ENCODE data around the gene YAE1. TPM values are rescaled to one million over a fixed set of nuclear protein-coding genes. Genes with fewer than 3 reads are reported as not detected.

YAE1 gene
- total and polyA plus RNA-seq, 5 donors from 2014 or later, result 3.7 to 23.3 (median 18.0) TPM

DNA sequence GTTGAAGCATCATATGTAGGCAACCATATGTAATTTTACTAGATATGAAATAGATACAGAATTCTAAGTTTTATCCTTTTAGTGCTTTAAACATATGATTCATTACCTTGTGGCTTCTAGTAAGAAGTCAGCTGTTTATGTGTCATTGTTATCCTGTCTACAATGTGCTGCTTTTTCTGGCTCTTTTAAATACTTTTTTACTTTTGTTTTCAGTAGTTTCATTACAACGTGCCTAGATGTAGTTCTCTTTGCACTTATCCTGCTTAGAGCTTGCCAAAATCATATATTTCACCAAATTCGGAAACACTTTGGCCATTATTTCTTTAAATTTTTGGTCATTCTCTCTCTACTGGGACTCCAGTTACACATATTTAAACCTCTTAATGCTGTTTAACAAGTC is 26.4 kb downstream of the YAE1 start:
- H3K9me3 ChIP-seq (ENCODE audit: control insufficient read depth in 2 of 2, low read length in 2 of 2), result no peaks in the 10 kb centered on the region
- H3K9me3 Mint-ChIP-seq, result no peaks in the 10 kb centered on the region
- H3K36me3 Mint-ChIP-seq, result no peaks in the 10 kb centered on the region
- no peaks in the 10 kb centered on the region for H3K36me3 ChIP-seq (ENCODE audit: control insufficient read depth, insufficient read depth, low read length)
- ATAC-seq (ENCODE audit: low read depth in 2 of 2) (peak; percentile 72 to 79), DNase-seq (peak in 1 of 3 donors; percentile 53)
- H3K4me1 Mint-ChIP-seq, result peaks cover 6 to 27% (median 23%) of the 10 kb centered on the region in 4 donors
- H3K27ac ChIP-seq (ENCODE audit: insufficient read depth, low read length, poor library complexity, severe bottlenecking), result no peak overlapping the region
- no peak overlapping the region for H3K4me3 ChIP-seq (ENCODE audit: low read depth, low read length)
- peaks cover 20% of the 10 kb centered on the region for H3K4me1 ChIP-seq (ENCODE audit: control insufficient read depth, insufficient read depth, low read length, poor library complexity, severe bottlenecking)
- peaks cover 7% of the 10 kb centered on the region for H3K27me3 Mint-ChIP-seq
- H3K4me3 Mint-ChIP-seq, result no peak overlapping the region
- H3K27ac Mint-ChIP-seq, result peak overlapping the region in 2 of 3 donors; percentile 60 to 93
- H3K27me3 ChIP-seq (ENCODE audit: control insufficient read depth, insufficient read depth, low read length), result no peaks in the 10 kb centered on the region

DNA sequence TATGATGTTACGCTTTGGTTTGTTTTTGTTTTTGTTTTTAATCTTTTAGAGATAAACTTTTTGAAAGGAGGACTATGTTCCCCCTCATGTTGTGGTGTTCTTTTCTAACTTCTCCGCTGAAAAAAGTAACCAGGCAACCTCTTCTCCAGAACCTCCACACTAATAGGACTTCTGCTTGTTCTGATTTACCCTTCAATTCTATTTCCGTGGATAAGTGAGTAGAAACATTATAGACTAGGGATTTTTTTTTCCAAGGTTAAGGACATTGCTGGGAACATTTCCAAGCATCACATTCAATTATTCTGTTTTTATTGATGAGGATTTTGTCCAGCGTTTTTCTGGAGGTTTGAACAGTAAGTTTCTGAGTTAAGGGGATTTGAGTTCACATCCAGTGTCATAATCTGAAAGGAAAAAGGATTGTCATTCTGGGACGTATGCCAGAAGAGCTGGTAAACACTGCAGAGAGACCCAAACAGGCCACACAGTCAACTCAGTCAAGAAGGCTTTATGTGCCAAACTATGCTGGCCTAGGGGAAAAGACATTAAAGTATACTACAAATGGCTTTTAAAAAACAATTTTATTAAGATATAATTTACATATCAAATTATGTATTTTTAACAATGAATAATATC is 28.9 kb downstream of the YAE1 start:
- H3K36me3 Mint-ChIP-seq, result no peaks in the 10 kb centered on the region
- Histone ChIP-seq H3K4me1 (ENCODE audit: control insufficient read depth, insufficient read depth, low read length, poor library complexity, severe bottlenecking) (peaks cover under 1% of the 10 kb centered on the region), H3K9me3 (ENCODE audit: control insufficient read depth in 2 of 2, low read length in 2 of 2) (no peaks in the 10 kb centered on the region), H3K4me3 (ENCODE audit: low read depth, low read length) (no peak overlapping the region), H3K27ac (ENCODE audit: insufficient read depth, low read length, poor library complexity, severe bottlenecking) (no peak overlapping the region), H3K27me3 (ENCODE audit: control insufficient read depth, insufficient read depth, low read length) (no peaks in the 10 kb centered on the region), H3K36me3 (ENCODE audit: control insufficient read depth, insufficient read depth, low read length) (no peaks in the 10 kb centered on the region)
- no peak overlapping the region for H3K4me3 Mint-ChIP-seq
- ATAC-seq (ENCODE audit: low read depth in 2 of 2), result no peak
- H3K9me3 Mint-ChIP-seq, result no peaks in the 10 kb centered on the region
- DNase-seq, result no peak
- peaks cover 0 to 19% (median 11%) of the 10 kb centered on the region in 4 donors for H3K4me1 Mint-ChIP-seq
- peaks cover 7% of the 10 kb centered on the region for H3K27me3 Mint-ChIP-seq
- no peak overlapping the region for H3K27ac Mint-ChIP-seq

DNA sequence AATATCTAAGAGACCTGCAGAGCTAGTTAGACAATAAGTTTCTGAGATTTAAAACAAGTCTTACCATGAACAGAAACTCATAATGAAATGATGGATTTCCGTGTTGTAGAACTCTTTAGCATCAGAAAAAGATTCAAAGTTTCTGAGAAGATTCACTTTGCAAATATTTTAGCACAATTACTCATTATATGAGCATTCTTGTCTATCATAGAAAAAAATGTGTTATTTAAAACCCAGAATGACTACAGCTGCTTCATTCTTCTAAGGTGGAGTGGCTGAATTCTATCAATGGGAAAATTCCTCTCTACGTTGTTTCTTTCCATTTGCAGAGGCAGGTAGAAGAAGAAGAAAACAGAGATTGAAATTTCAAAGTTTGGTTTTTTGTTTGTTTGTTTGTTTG is 36.1 kb downstream of the YAE1 start:
- no peaks in the 10 kb centered on the region for H3K36me3 Mint-ChIP-seq
- peaks cover 19 to 37% (median 28%) of the 10 kb centered on the region in 4 donors for H3K4me1 Mint-ChIP-seq
- H3K4me1 ChIP-seq (ENCODE audit: control insufficient read depth, insufficient read depth, low read length, poor library complexity, severe bottlenecking), result peaks cover 6% of the 10 kb centered on the region
- no peak overlapping the region for H3K27ac ChIP-seq (ENCODE audit: insufficient read depth, low read length, poor library complexity, severe bottlenecking)
- no peaks in the 10 kb centered on the region for H3K27me3 ChIP-seq (ENCODE audit: control insufficient read depth, insufficient read depth, low read length)
- H3K4me3 ChIP-seq (ENCODE audit: low read depth, low read length), result no peak overlapping the region
- H3K9me3 Mint-ChIP-seq, result peaks cover 0 to 5% (median 4%) of the 10 kb centered on the region in 7 donors
- no peaks in the 10 kb centered on the region for H3K36me3 ChIP-seq (ENCODE audit: control insufficient read depth, insufficient read depth, low read length)
- H3K9me3 ChIP-seq (ENCODE audit: control insufficient read depth in 2 of 2, low read length in 2 of 2), result no peaks in the 10 kb centered on the region
- no peak overlapping the region for H3K4me3 Mint-ChIP-seq
- peak overlapping the region in 1 of 3 donors; percentile 15 for H3K27ac Mint-ChIP-seq
- peaks cover 4% of the 10 kb centered on the region for H3K27me3 Mint-ChIP-seq
- no peak for ATAC-seq (ENCODE audit: low read depth in 2 of 2)
- DNase-seq, result no peak

DNA sequence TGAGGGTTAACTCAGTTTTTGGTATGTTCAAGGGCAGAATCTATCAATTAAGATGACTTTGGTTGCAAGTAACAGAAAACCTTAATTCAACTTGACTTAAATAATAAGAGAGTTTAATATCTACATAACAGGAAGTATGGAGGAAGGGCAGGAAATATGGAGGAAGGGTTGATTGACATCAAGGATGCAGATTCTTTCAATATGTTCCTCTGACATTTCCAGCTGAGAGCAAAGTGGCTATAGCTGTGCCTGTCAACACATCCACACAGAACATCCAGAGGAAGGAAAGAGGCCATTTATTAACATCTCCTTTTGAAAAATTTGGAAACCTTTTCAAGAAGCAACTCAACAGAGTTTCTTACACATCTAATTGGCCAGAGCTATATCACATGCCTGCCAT is 37.7 kb downstream of the YAE1 start:
- H3K9me3 ChIP-seq (ENCODE audit: control insufficient read depth in 2 of 2, low read length in 2 of 2), result no peaks in the 10 kb centered on the region
- peaks cover 6% of the 10 kb centered on the region for H3K4me1 ChIP-seq (ENCODE audit: control insufficient read depth, insufficient read depth, low read length, poor library complexity, severe bottlenecking)
- H3K27ac ChIP-seq (ENCODE audit: insufficient read depth, low read length, poor library complexity, severe bottlenecking), result no peak overlapping the region
- Mint-ChIP-seq H3K9me3 (peaks cover 0 to 5% (median 4%) of the 10 kb centered on the region in 7 donors), H3K4me3 (peak overlapping the region in 2 of 4 donors; percentile 5 to 11), H3K36me3 (no peaks in the 10 kb centered on the region), H3K4me1 (peaks cover 26 to 48% (median 35%) of the 10 kb centered on the region in 4 donors), H3K27me3 (peaks cover 14% of the 10 kb centered on the region), H3K27ac (no peak overlapping the region)
- no peaks in the 10 kb centered on the region for H3K27me3 ChIP-seq (ENCODE audit: control insufficient read depth, insufficient read depth, low read length)
- H3K36me3 ChIP-seq (ENCODE audit: control insufficient read depth, insufficient read depth, low read length), result no peaks in the 10 kb centered on the region
- ATAC-seq (ENCODE audit: low read depth in 2 of 2) (no peak), DNase-seq (no peak)
- peak overlapping the region; percentile 8 for H3K4me3 ChIP-seq (ENCODE audit: low read depth, low read length)

DNA sequence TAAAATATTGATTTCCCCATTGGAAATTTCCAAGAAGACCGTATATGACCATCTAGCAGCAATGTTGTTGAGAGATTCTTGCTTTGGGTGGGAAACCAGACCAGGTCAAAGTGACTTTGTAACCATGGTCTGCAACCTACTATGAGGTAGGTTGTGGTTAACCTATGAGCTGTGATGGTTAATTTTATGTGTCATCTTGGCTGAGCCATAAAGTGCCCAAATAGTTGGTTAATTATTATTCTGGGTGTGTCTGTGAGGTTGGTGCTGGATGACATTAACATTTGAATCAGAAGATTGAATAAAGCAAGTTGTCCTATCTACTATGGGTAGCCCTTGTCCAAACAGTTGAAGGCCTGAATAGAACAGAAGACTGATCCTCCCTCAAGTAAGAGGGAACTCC is 38.9 kb downstream of the YAE1 start:
- H3K4me1 ChIP-seq (ENCODE audit: control insufficient read depth, insufficient read depth, low read length, poor library complexity, severe bottlenecking), result peaks cover 6% of the 10 kb centered on the region
- Mint-ChIP-seq H3K36me3 (no peaks in the 10 kb centered on the region), H3K4me3 (peak overlapping the region in 1 of 4 donors; percentile 57), H3K27ac (peak overlapping the region; percentile 50 to 89 (median 58)), H3K27me3 (peaks cover 25% of the 10 kb centered on the region), H3K9me3 (peaks cover 0 to 5% (median 4%) of the 10 kb centered on the region in 7 donors), H3K4me1 (peaks cover 30 to 59% (median 38%) of the 10 kb centered on the region in 4 donors)
- no peak overlapping the region for H3K27ac ChIP-seq (ENCODE audit: insufficient read depth, low read length, poor library complexity, severe bottlenecking)
- ATAC-seq (ENCODE audit: low read depth in 2 of 2), result peak in 1 of 2 donors; percentile 23
- DNase-seq, result no peak
- no peak overlapping the region for H3K4me3 ChIP-seq (ENCODE audit: low read depth, low read length)
- no peaks in the 10 kb centered on the region for H3K36me3 ChIP-seq (ENCODE audit: control insufficient read depth, insufficient read depth, low read length)
- H3K27me3 ChIP-seq (ENCODE audit: control insufficient read depth, insufficient read depth, low read length), result peaks cover 2% of the 10 kb centered on the region
- no peaks in the 10 kb centered on the region for H3K9me3 ChIP-seq (ENCODE audit: control insufficient read depth in 2 of 2, low read length in 2 of 2)

DNA sequence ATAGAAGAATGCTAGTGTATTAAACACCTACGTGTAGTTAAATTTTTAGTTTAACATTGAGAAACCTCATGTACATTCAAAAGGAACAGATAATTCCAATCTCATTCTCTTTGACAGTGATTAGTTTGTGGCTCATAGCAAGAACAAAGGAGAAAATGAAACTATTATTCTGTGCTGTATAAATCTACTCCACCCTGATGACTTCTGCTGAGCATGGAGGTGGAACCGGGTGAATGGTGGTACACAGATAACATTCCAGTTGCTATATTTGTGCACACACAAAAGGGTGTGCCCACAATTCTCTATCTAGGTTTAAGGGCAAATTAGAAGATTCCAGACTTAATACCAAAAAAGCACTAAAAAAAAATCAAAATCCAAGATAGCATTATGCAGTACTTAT is 40.1 kb downstream of the YAE1 start:
- H3K4me1 ChIP-seq (ENCODE audit: control insufficient read depth, insufficient read depth, low read length, poor library complexity, severe bottlenecking), result peaks cover 6% of the 10 kb centered on the region
- ATAC-seq (ENCODE audit: low read depth in 2 of 2), result peak; percentile 45 to 59
- peaks cover 0 to 5% (median 4%) of the 10 kb centered on the region in 7 donors for H3K9me3 Mint-ChIP-seq
- peak overlapping the region; percentile 27 to 67 (median 59) for H3K27ac Mint-ChIP-seq
- H3K4me3 Mint-ChIP-seq, result peak overlapping the region in 2 of 4 donors; percentile 30 to 59
- H3K4me3 ChIP-seq (ENCODE audit: low read depth, low read length), result peak overlapping the region; percentile 12
- no peak overlapping the region for H3K27ac ChIP-seq (ENCODE audit: insufficient read depth, low read length, poor library complexity, severe bottlenecking)
- no peaks in the 10 kb centered on the region for H3K36me3 ChIP-seq (ENCODE audit: control insufficient read depth, insufficient read depth, low read length)
- peak in 1 of 3 donors; percentile 25 for DNase-seq
- peaks cover 25% of the 10 kb centered on the region for H3K27me3 Mint-ChIP-seq
- H3K9me3 ChIP-seq (ENCODE audit: control insufficient read depth in 2 of 2, low read length in 2 of 2), result no peaks in the 10 kb centered on the region
- H3K27me3 ChIP-seq (ENCODE audit: control insufficient read depth, insufficient read depth, low read length), result peaks cover 2% of the 10 kb centered on the region
- no peaks in the 10 kb centered on the region for H3K36me3 Mint-ChIP-seq
- peaks cover 30 to 63% (median 40%) of the 10 kb centered on the region in 4 donors for H3K4me1 Mint-ChIP-seq

DNA sequence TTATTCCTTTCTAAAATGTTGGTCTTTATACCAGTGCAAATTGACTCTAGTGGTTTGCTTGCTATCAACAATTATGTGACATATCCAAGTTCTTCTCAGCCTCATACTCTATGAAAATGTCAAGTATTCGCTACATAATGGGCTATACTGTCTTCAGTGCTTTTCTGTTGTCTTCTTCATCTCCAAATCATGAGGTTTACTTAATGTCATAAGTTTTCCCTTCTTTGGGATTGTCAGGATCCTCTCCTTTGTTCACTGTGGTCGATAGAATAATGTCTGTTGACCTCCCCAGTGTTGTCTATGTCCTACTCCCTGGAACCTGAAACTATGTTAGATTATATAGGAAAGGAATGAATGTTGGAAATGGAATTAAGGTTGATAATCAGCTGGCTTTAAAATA is 40.7 kb downstream of the YAE1 start:
- Histone ChIP-seq H3K9me3 (ENCODE audit: control insufficient read depth in 2 of 2, low read length in 2 of 2) (no peaks in the 10 kb centered on the region), H3K4me3 (ENCODE audit: low read depth, low read length) (no peak overlapping the region), H3K27ac (ENCODE audit: insufficient read depth, low read length, poor library complexity, severe bottlenecking) (no peak overlapping the region), H3K27me3 (ENCODE audit: control insufficient read depth, insufficient read depth, low read length) (peaks cover 2% of the 10 kb centered on the region), H3K4me1 (ENCODE audit: control insufficient read depth, insufficient read depth, low read length, poor library complexity, severe bottlenecking) (peaks cover 6% of the 10 kb centered on the region), H3K36me3 (ENCODE audit: control insufficient read depth, insufficient read depth, low read length) (no peaks in the 10 kb centered on the region)
- H3K27me3 Mint-ChIP-seq, result peaks cover 25% of the 10 kb centered on the region
- H3K27ac Mint-ChIP-seq, result peak overlapping the region in 2 of 3 donors; percentile 27 to 95
- H3K36me3 Mint-ChIP-seq, result no peaks in the 10 kb centered on the region
- DNase-seq (no peak), ATAC-seq (ENCODE audit: low read depth in 2 of 2) (no peak)
- no peak overlapping the region for H3K4me3 Mint-ChIP-seq
- H3K4me1 Mint-ChIP-seq, result peaks cover 30 to 63% (median 40%) of the 10 kb centered on the region in 4 donors
- H3K9me3 Mint-ChIP-seq, result peaks cover 0 to 5% (median 4%) of the 10 kb centered on the region in 7 donors

DNA sequence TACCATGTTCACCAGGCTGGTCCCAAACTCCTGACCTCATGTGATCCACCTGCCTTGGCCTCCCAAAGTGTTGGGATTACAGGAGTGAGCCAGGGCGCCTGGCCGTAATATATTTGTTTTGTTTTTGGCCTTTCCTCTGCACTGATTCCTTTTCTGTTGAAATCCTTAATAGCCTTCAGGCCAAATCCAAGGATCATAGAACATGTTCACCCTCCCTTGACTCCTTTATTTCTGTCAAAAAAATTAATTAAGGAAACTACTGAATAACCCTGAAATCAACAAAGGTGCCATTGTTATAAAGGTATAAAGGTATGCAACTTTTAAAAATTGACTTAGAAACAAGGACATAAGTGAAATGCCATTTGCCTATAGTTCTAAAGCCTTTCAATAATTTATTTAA is 41.7 kb downstream of the YAE1 start:
- H3K27ac Mint-ChIP-seq, result peak overlapping the region in 2 of 3 donors; percentile 1 to 31
- Histone ChIP-seq H3K4me3 (ENCODE audit: low read depth, low read length) (no peak overlapping the region), H3K36me3 (ENCODE audit: control insufficient read depth, insufficient read depth, low read length) (no peaks in the 10 kb centered on the region), H3K9me3 (ENCODE audit: control insufficient read depth in 2 of 2, low read length in 2 of 2) (no peaks in the 10 kb centered on the region), H3K4me1 (ENCODE audit: control insufficient read depth, insufficient read depth, low read length, poor library complexity, severe bottlenecking) (peaks cover 6% of the 10 kb centered on the region), H3K27ac (ENCODE audit: insufficient read depth, low read length, poor library complexity, severe bottlenecking) (no peak overlapping the region), H3K27me3 (ENCODE audit: control insufficient read depth, insufficient read depth, low read length) (peaks cover 5% of the 10 kb centered on the region)
- no peak for ATAC-seq (ENCODE audit: low read depth in 2 of 2)
- no peak for DNase-seq
- H3K4me3 Mint-ChIP-seq, result no peak overlapping the region
- H3K27me3 Mint-ChIP-seq, result peaks cover 22% of the 10 kb centered on the region
- H3K9me3 Mint-ChIP-seq, result peaks cover 0 to 5% (median 4%) of the 10 kb centered on the region in 7 donors
- H3K36me3 Mint-ChIP-seq, result no peaks in the 10 kb centered on the region
- H3K4me1 Mint-ChIP-seq, result peaks cover 30 to 63% (median 40%) of the 10 kb centered on the region in 4 donors
